B cell (primary cell): ENCODE data around the gene RAP1GDS1. TPM values are rescaled to one million over a fixed set of nuclear protein-coding genes. Genes with fewer than 3 reads are reported as not detected.
"Not testable (repeated sequence)": the region's sequence is repeated elsewhere in the genome, so short reads cannot be mapped to it uniquely, and the experiment has no call there.

Source experiments
- ATAC-seq: fragments of 200-7000 bp; cut with Tn5 transposase; one replicate; pipeline ENCODE4 v1.10.0; 2021; ENCODE audit warnings: low read depth, mild to moderate bottlenecking, moderate number of reproducible peaks, moderate library complexity
- CTCF ChIA-PET: fragments of 350-600 bp; sonication (Branson Sonifier 250); formaldehyde crosslinking; loops from one replicate; lab custom pipeline; 2021; ENCODE audit warnings: antibody characterized with exemption, inconsistent platforms; lab: Charles Lee
- POLR2A ChIA-PET: fragments of 350-600 bp; sonication (Branson Sonifier 250); formaldehyde crosslinking; loops from one replicate; lab custom pipeline; 2021; ENCODE audit warnings: antibody characterized with exemption; lab: Charles Lee
- DNase-seq: peaks from one replicate; pipeline ENCODE4 v3.0.0; 2013
- H2AFZ ChIP-seq: 2 replicates; pipeline ENCODE4 v1.6.1; 2012; ENCODE audit warnings: mild to moderate bottlenecking, low read depth, low read length; ENCODE audit not compliant: insufficient read depth, poor library complexity, severe bottlenecking
- H3K27ac ChIP-seq, 2 donors: 1 replicate in 1 of 2; 2 replicates in 1 of 2; pipeline ENCODE4 v1.5.1; 2012 to 2013; ENCODE audit warnings: low read length in 2 of 2, mild to moderate bottlenecking in 2 of 2, moderate library complexity in 1 of 2
- H3K27me3 ChIP-seq, 4 experiments: fragments of 200-600 bp in 1 of 4; sonication (generic) in 1 of 4; replicated peaks in 1 of 4; 1 replicate in 2 of 4; 2 replicates in 2 of 4; pipeline versions ENCODE4 v1.6.1 to v1.7.0; 2013 to 2016; ENCODE audit warnings: low read length in 3 of 4, mild to moderate bottlenecking in 2 of 4, mixed read lengths in 1 of 4, moderate library complexity in 1 of 4; ENCODE audit not compliant: insufficient read depth in 4 of 4, control insufficient read depth in 3 of 4; ENCODE audit errors: control extremely low read depth in 1 of 4
- H3K36me3 ChIP-seq, 2 experiments: replicated peaks in 1 of 2; 1 replicate in 1 of 2; 2 replicates in 1 of 2; pipeline versions ENCODE4 v1.6.1 to v1.7.1; 2013; ENCODE audit warnings: low read length in 1 of 2; ENCODE audit not compliant: insufficient read depth in 2 of 2, control insufficient read depth in 1 of 2; ENCODE audit errors: control extremely low read depth in 1 of 2, extremely low read depth in 1 of 2
- H3K4me1 ChIP-seq, 2 donors: fragments of 200-600 bp in 1 of 2; sonication (generic) in 1 of 2; 1 replicate in 1 of 2; 2 replicates in 1 of 2; pipeline versions ENCODE4 v1.5.1 to v1.6.1; 2013 to 2017; ENCODE audit warnings: low read length in 2 of 2; ENCODE audit not compliant: control insufficient read depth in 2 of 2, insufficient read depth in 2 of 2
- H3K4me2 ChIP-seq: replicated peaks from 2 replicates; pipeline ENCODE3; 2012; ENCODE audit warnings: mild to moderate bottlenecking, low read depth, low read length; ENCODE audit not compliant: poor library complexity, severe bottlenecking
- H3K4me3 ChIP-seq, 5 experiments: fragments of 200-600 bp in 1 of 5; sonication (generic) in 1 of 5; 1 replicate in 3 of 5; 2 replicates in 2 of 5; pipeline versions ENCODE4 v1.5.1 to v1.7.0; 2011 to 2016; ENCODE audit warnings: low read length in 4 of 5, mild to moderate bottlenecking in 4 of 5, low read depth in 2 of 5, control low read depth in 1 of 5, moderate library complexity in 1 of 5; ENCODE audit not compliant: insufficient read depth in 1 of 5; ENCODE audit errors: control extremely low read depth in 1 of 5, extremely low read depth in 1 of 5
- H3K79me2 ChIP-seq: fragments of 200-600 bp; sonication (generic); one replicate; pipeline ENCODE4 v1.6.0; 2016; ENCODE audit warnings: low read length; ENCODE audit not compliant: control insufficient read depth, insufficient read depth
- H3K9ac ChIP-seq: fragments of 200-600 bp; sonication (generic); 2 replicates; pipeline ENCODE4 v1.6.1; 2017; ENCODE audit warnings: mild to moderate bottlenecking, low read length, moderate library complexity
- H3K9me3 ChIP-seq, 3 donors: one replicate each; pipeline versions ENCODE4 v1.6.1 to v1.7.1; 2013; ENCODE audit warnings: low read length in 2 of 3; ENCODE audit not compliant: control insufficient read depth in 2 of 3, insufficient read depth in 1 of 3; ENCODE audit errors: control extremely low read depth in 1 of 3
- H4K20me1 ChIP-seq: 2 replicates; pipeline ENCODE4 v1.6.0; 2012; ENCODE audit warnings: mild to moderate bottlenecking, low read length; ENCODE audit not compliant: insufficient read depth, control insufficient read depth, poor library complexity, severe bottlenecking
- H3K27ac Mint-ChIP-seq: one replicate; pipeline ENCODE4 v1.8.0; 2021; ENCODE audit warnings: mixed read lengths
- H3K27me3 Mint-ChIP-seq: one replicate; pipeline ENCODE4 v1.8.0; 2021; ENCODE audit warnings: mixed read lengths
- H3K4me1 Mint-ChIP-seq: one replicate; pipeline ENCODE4 v1.8.0; 2021; ENCODE audit warnings: mixed read lengths
- H3K4me3 Mint-ChIP-seq: one replicate; pipeline ENCODE4 v1.8.0; 2021; ENCODE audit warnings: mixed read lengths
- H3K9me3 Mint-ChIP-seq: one replicate; pipeline ENCODE4 v1.8.0; 2022; ENCODE audit warnings: mixed read lengths; ENCODE audit not compliant: insufficient read depth
- EZH2 ChIP-seq: IDR thresholded peaks from 2 replicates; pipeline ENCODE4 v1.6.1; 2012; ENCODE audit warnings: borderline replicate concordance, low read depth, mild to moderate bottlenecking, moderate library complexity, low read length; ENCODE audit not compliant: insufficient read depth, poor library complexity, severe bottlenecking
- WGBS: methylation state at CpG from one replicate; pipeline ENCODE4 v1.1.5; 2013; ENCODE audit warnings: missing lambda C conversion rate; ENCODE audit not compliant: insufficient coverage; 5-methylcytosine and 5-hydroxymethylcytosine counted together
- intact Hi-C: fragments of 100-400 bp; cut with micrococcal nuclease; formaldehyde crosslinking; loops from one replicate; pipeline ENCODE4 v1.10.0; 2022
- polyA plus RNA-seq: library from polyadenylated mRNA; depleted of rRNA; stranded (reverse); fragments of >200 nt; gene quantifications from 2 replicates; pipeline ENCODE4 v1.2.3, GENCODE V29; 2012
- total RNA-seq, 2 donors: library from RNA; stranded (reverse); fragments of 120-200 nt in 1 of 2; gene quantifications; 1 replicate in 1 of 2; 2 replicates in 1 of 2; pipeline versions ENCODE4 v1.2.3 to v1.2.4, GENCODE V29; 2013 to 2022
- TF ChIP-seq, protein P1 (sequence below): fragments of 200-600 bp; IDR thresholded peaks from one replicate; pipeline ENCODE4 v1.8.0; 2022; ENCODE audit warnings: antibody characterized with exemption, mild to moderate bottlenecking

Gene RAP1GDS1
- total and polyA plus RNA-seq, 2 donors (not counting 1 experiment from before 2014, with no cell fraction given), result 23.6 to 66.3 TPM

DNA sequence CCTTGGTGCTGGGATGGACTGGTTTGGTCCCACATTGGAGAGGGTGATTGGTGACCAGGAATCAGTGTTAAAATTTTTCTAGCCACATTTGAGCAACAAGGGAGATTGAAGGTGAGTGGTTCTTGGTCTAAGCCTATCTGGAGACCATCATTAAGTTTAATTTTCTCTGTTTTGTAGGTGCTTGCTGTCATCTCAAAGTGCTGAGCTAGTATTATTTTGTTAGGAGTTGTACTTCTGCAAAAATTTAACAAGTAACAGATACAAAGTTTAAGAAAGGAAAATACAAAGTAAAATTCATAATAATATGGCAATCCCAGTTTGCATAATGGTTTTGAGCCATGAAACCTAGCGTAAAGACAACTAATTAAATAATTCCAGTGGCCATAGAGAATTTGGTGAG is 66.5 kb downstream of the RAP1GDS1 start:
- Histone ChIP-seq H3K27me3 (no peaks in the 10 kb centered on the region), H3K4me1 (no peaks in the 10 kb centered on the region), H3K9ac (no peak overlapping the region), H3K9me3 (peaks cover 6 to 20% (median 7%) of the 10 kb centered on the region in 3 donors), H3K4me3 (no peak overlapping the region), H3K4me2 (no peak overlapping the region), H4K20me1 (no peaks in the 10 kb centered on the region), H3K36me3 (no peaks in the 10 kb centered on the region), H3K79me2 (no peaks in the 10 kb centered on the region), H3K27ac (no peak overlapping the region), H2AFZ (no peak overlapping the region)
- intact Hi-C loops, result no loop called here
- Mint-ChIP-seq H3K27me3 (no peaks in the 10 kb centered on the region), H3K9me3 (peaks cover 4% of the 10 kb centered on the region), H3K4me3 (no peak overlapping the region), H3K27ac (no peak overlapping the region), H3K4me1 (peaks cover 4% of the 10 kb centered on the region)
- ChIA-PET CTCF (no interaction called here), POLR2A (no interaction called here)
- ATAC-seq (no peak), DNase-seq (no peak)
- WGBS, result no CpG with 5 or more reads among the region's 1 CpG
- TF ChIP-seq EZH2, result no peak
- TF ChIP-seq, protein P1, sequence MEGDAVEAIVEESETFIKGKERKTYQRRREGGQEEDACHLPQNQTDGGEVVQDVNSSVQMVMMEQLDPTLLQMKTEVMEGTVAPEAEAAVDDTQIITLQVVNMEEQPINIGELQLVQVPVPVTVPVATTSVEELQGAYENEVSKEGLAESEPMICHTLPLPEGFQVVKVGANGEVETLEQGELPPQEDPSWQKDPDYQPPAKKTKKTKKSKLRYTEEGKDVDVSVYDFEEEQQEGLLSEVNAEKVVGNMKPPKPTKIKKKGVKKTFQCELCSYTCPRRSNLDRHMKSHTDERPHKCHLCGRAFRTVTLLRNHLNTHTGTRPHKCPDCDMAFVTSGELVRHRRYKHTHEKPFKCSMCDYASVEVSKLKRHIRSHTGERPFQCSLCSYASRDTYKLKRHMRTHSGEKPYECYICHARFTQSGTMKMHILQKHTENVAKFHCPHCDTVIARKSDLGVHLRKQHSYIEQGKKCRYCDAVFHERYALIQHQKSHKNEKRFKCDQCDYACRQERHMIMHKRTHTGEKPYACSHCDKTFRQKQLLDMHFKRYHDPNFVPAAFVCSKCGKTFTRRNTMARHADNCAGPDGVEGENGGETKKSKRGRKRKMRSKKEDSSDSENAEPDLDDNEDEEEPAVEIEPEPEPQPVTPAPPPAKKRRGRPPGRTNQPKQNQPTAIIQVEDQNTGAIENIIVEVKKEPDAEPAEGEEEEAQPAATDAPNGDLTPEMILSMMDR, result no peak

DNA sequence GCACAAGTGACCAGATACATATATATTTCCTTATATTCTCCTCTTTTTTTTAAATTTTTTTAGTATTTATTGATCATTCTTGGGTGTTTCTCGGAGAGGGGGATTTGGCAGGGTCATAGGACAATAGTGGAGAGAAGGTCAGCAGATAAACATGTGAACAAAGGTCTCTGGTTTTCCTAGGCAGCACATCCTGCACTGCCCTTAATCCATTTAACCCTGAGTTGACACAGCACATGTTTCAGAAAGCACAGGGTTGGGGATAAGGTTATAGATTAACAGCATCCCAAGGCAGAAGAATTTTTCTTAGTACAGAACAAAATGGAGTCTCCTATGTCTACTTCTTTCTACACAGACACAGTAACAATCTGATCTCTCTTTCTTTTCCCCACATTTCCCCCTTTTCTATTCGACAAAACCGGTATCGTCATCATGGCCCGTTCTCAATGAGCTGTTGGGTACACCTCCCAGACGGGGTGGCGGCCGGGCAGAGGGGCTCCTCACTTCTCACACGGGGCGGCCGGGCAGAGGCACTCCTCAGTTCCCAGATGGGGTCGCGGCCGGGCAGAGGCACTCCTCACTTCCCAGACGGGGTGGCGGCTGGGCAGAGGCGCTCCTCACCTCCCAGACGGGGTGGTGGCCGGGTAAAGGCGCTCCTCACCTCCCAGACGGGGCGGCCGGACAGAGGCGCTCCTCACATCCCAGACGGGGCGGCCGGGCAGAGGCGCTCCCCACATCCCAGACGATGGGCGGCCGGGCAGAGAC is 68.9 kb downstream of the RAP1GDS1 start:
- H3K9me3 Mint-ChIP-seq, ATAC-seq, H2AFZ ChIP-seq, H3K4me3 Mint-ChIP-seq, H3K4me1 ChIP-seq, H3K79me2 ChIP-seq, H3K27ac Mint-ChIP-seq, H3K4me1 Mint-ChIP-seq, H3K27ac ChIP-seq, H3K4me3 ChIP-seq, H3K27me3 ChIP-seq, H3K9ac ChIP-seq, CTCF ChIA-PET, H3K27me3 Mint-ChIP-seq, DNase-seq, intact Hi-C loops, H4K20me1 ChIP-seq, POLR2A ChIA-PET, H3K4me2 ChIP-seq, H3K36me3 ChIP-seq: not testable (repeated sequence)
- WGBS, result over 99% methylated on average over 17 of the region's 31 CpGs
- H3K9me3 ChIP-seq, result peaks cover 11 to 20% (median 18%) of the 10 kb centered on the region in 3 donors
